ENCODE results near the gene ARHGAP33. TPM values are rescaled to one million over a fixed set of nuclear protein-coding genes. Genes with fewer than 3 reads are reported as not detected.

Gene ARHGAP33
- total RNA-seq, 1 experiment from 2014 or later, result 39.6 TPM

GRCh38 chr19:35805526-35806102 is 30.2 kb downstream of the ARHGAP33 start:
- POLR2A ChIA-PET (ENCODE audit: low non-redundant PET), result no interaction called here
- H3K4me3 ChIP-seq (ENCODE audit: low read depth, low read length, poor library complexity, severe bottlenecking), result no peak overlapping the region
- no peak for DNase-seq (ENCODE audit: low spot score)
- H3K27me3 ChIP-seq (replicated peaks; ENCODE audit: insufficient read depth, low read depth, low read length, poor library complexity), result no peaks in the 10 kb centered on the region
- H3K9me3 ChIP-seq (ENCODE audit: low read depth, low read length, poor library complexity, severe bottlenecking), result no peaks in the 10 kb centered on the region
- BruUV-seq (replicated peaks), result no TSS peak
- TF ChIP-seq EZH2 (IDR thresholded peaks at IDR 0.05; ENCODE audit: borderline replicate concordance, low read depth, low read length, poor library complexity, severe bottlenecking), result no peak
- TF ChIP-seq, protein P1, sequence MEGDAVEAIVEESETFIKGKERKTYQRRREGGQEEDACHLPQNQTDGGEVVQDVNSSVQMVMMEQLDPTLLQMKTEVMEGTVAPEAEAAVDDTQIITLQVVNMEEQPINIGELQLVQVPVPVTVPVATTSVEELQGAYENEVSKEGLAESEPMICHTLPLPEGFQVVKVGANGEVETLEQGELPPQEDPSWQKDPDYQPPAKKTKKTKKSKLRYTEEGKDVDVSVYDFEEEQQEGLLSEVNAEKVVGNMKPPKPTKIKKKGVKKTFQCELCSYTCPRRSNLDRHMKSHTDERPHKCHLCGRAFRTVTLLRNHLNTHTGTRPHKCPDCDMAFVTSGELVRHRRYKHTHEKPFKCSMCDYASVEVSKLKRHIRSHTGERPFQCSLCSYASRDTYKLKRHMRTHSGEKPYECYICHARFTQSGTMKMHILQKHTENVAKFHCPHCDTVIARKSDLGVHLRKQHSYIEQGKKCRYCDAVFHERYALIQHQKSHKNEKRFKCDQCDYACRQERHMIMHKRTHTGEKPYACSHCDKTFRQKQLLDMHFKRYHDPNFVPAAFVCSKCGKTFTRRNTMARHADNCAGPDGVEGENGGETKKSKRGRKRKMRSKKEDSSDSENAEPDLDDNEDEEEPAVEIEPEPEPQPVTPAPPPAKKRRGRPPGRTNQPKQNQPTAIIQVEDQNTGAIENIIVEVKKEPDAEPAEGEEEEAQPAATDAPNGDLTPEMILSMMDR (conservative IDR thresholded peaks at IDR 0.05; ENCODE audit: low read depth, low read length), result no peak
- no peaks in the 10 kb centered on the region for H3K36me3 ChIP-seq (ENCODE audit: insufficient read depth, low read length, poor library complexity, severe bottlenecking)
- intact Hi-C loops (cut with micrococcal nuclease; ENCODE audit: unreplicated experiment), result no loop called here
- H3K27ac ChIP-seq (ENCODE audit: low read depth, low read length, poor library complexity, severe bottlenecking), result no peak overlapping the region
- CTCF ChIA-PET, result no interaction called here
- no peaks in the 10 kb centered on the region for H3K4me1 ChIP-seq (ENCODE audit: insufficient read depth, low read length, poor library complexity, severe bottlenecking)

- no TSS peak for BruUV-seq (replicated peaks)
- ChIA-PET POLR2A (ENCODE audit: low non-redundant PET) (no interaction called here), CTCF (no interaction called here)
- no peaks in the 10 kb centered on the region for H3K9me3 ChIP-seq (ENCODE audit: low read depth, low read length, poor library complexity, severe bottlenecking)
- no peak for DNase-seq (ENCODE audit: low spot score)
- H3K27ac ChIP-seq (ENCODE audit: low read depth, low read length, poor library complexity, severe bottlenecking), result no peak overlapping the region
- H3K36me3 ChIP-seq (ENCODE audit: insufficient read depth, low read length, poor library complexity, severe bottlenecking), result no peaks in the 10 kb centered on the region
- H3K4me1 ChIP-seq (ENCODE audit: insufficient read depth, low read length, poor library complexity, severe bottlenecking), result no peaks in the 10 kb centered on the region
- intact Hi-C loops (cut with micrococcal nuclease; ENCODE audit: unreplicated experiment), result no loop called here
- no peak for TF ChIP-seq EZH2 (IDR thresholded peaks at IDR 0.05; ENCODE audit: borderline replicate concordance, low read depth, low read length, poor library complexity, severe bottlenecking)
- TF ChIP-seq, protein P1 (conservative IDR thresholded peaks at IDR 0.05; ENCODE audit: low read depth, low read length), result no peak
- no peaks in the 10 kb centered on the region for H3K27me3 ChIP-seq (replicated peaks; ENCODE audit: insufficient read depth, low read depth, low read length, poor library complexity)
- H3K4me3 ChIP-seq (ENCODE audit: low read depth, low read length, poor library complexity, severe bottlenecking), result no peak overlapping the region
These were observed 31.2 kb downstream of the ARHGAP33 start for GRCh38 chr19:35806597-35806996.

DNA sequence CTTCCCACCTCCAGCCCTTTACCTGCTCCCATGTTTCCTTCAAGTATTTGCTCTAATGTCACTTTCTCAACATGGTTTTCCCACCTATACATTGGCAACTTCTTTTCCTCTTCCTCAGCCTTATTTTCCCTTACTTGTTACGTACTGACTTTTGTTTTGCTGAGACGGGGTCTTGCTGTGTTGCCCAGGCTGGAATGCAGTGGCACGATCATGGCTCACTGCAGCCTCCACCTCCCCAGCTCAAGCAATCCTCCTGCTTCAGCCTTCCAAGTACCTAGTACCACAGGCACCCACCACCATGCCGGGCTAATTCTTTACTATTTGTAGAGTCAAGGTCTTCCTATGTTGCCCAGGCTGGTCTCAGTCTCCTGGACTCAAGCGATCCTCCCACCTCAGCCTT is 32.3 kb downstream of the ARHGAP33 start:
- no TSS peak for BruUV-seq (replicated peaks)
- no peaks in the 10 kb centered on the region for H3K36me3 ChIP-seq (ENCODE audit: insufficient read depth, low read length, poor library complexity, severe bottlenecking)
- no peaks in the 10 kb centered on the region for H3K4me1 ChIP-seq (ENCODE audit: insufficient read depth, low read length, poor library complexity, severe bottlenecking)
- TF ChIP-seq EZH2 (IDR thresholded peaks at IDR 0.05; ENCODE audit: borderline replicate concordance, low read depth, low read length, poor library complexity, severe bottlenecking), result no peak
- TF ChIP-seq, protein P1 (conservative IDR thresholded peaks at IDR 0.05; ENCODE audit: low read depth, low read length), result no peak
- H3K4me3 ChIP-seq (ENCODE audit: low read depth, low read length, poor library complexity, severe bottlenecking), result no peak overlapping the region
- H3K27ac ChIP-seq (ENCODE audit: low read depth, low read length, poor library complexity, severe bottlenecking), result no peak overlapping the region
- intact Hi-C loops (cut with micrococcal nuclease; ENCODE audit: unreplicated experiment), result no loop called here
- H3K9me3 ChIP-seq (ENCODE audit: low read depth, low read length, poor library complexity, severe bottlenecking), result no peaks in the 10 kb centered on the region
- no peak for DNase-seq (ENCODE audit: low spot score)
- ChIA-PET POLR2A (ENCODE audit: low non-redundant PET) (no interaction called here), CTCF (no interaction called here)
- H3K27me3 ChIP-seq (replicated peaks; ENCODE audit: insufficient read depth, low read depth, low read length, poor library complexity), result no peaks in the 10 kb centered on the region

Measured in A673 (cell line).